Left ventricle myocardium inferior (tissue), 1 donor: Measurements from ENCODE around the gene NOX4. TPM values are rescaled to one million over a fixed set of nuclear protein-coding genes. Genes with fewer than 3 reads are reported as not detected.

Experiments
- DNase-seq: peaks from one replicate; pipeline ENCODE4 v3.0.0-alpha.2; 2020
- H3K27ac ChIP-seq: fragments of 200-600 bp; replicated peaks from 2 replicates; pipeline ENCODE4 v1.8.0; 2021
- H3K27me3 ChIP-seq: fragments of 200-600 bp; 2 replicates; pipeline ENCODE4 v1.8.0; 2021; ENCODE audit warnings: low read depth
- H3K36me3 ChIP-seq: fragments of 200-600 bp; 2 replicates; pipeline ENCODE4 v1.8.0; 2021
- H3K4me1 ChIP-seq: fragments of 200-600 bp; 2 replicates; pipeline ENCODE4 v1.8.0; 2021
- H3K4me3 ChIP-seq: fragments of 200-600 bp; 2 replicates; pipeline ENCODE4 v1.8.0; 2021; ENCODE audit warnings: mild to moderate bottlenecking, moderate library complexity
- H3K9me3 ChIP-seq: fragments of 200-600 bp; replicated peaks from 2 replicates; pipeline ENCODE4 v1.8.0; 2021
- intact Hi-C: fragments of 100-400 bp; cut with micrococcal nuclease; formaldehyde crosslinking; loops from one replicate; pipeline ENCODE4 v1.11.0; 2022
- total RNA-seq: library from RNA; stranded (reverse); fragmentation: NEBNext Ultra II Directional; extraction: Animal tissue kit (Norgen Biotek cat#: 25700); gene quantifications from one replicate; pipeline ENCODE4 v1.2.1, GENCODE V29; 2021
- TF ChIP-seq, protein P1 (sequence below): fragments of 200-600 bp; IDR thresholded peaks from 2 replicates; pipeline ENCODE4 v1.8.0; 2021; ENCODE audit warnings: antibody characterized with exemption, mild to moderate bottlenecking, borderline replicate concordance
- donor health status: DM: no; HTN: yes; CAD: no; lungs with severe emphysema.

Gene NOX4
- total RNA-seq, 1 donor from 2014 or later: 3.5 TPM

DNA sequence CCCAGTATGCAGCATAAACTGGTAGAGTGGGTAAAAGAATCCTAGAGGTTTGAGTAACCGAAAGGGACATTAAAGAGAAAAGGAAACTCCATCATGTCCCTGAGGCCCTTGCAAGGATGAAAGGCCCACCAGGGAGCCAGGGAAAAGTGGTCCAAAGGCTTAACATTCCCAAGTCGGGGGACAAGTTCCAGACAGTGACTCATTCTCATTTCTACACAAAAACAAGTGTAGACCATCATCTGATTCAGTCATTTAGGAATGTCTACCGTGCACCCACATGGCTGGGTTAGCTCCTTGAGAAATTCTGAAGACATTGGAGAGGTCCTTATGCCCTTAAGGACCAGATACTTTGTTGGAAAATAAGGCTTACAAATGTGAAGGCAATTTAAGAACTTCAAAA lies 4.8 kb upstream of the NOX4 start:
- intact Hi-C loops: no loop called here
- Histone ChIP-seq H3K9me3 (no peaks in the 10 kb centered on the region), H3K4me1 (peaks cover 4% of the 10 kb centered on the region), H3K27ac (no peak overlapping the region), H3K27me3 (peaks cover 6% of the 10 kb centered on the region), H3K4me3 (no peak overlapping the region), H3K36me3 (no peaks in the 10 kb centered on the region)
- peak; percentile 13 for DNase-seq
- TF ChIP-seq, protein P1, sequence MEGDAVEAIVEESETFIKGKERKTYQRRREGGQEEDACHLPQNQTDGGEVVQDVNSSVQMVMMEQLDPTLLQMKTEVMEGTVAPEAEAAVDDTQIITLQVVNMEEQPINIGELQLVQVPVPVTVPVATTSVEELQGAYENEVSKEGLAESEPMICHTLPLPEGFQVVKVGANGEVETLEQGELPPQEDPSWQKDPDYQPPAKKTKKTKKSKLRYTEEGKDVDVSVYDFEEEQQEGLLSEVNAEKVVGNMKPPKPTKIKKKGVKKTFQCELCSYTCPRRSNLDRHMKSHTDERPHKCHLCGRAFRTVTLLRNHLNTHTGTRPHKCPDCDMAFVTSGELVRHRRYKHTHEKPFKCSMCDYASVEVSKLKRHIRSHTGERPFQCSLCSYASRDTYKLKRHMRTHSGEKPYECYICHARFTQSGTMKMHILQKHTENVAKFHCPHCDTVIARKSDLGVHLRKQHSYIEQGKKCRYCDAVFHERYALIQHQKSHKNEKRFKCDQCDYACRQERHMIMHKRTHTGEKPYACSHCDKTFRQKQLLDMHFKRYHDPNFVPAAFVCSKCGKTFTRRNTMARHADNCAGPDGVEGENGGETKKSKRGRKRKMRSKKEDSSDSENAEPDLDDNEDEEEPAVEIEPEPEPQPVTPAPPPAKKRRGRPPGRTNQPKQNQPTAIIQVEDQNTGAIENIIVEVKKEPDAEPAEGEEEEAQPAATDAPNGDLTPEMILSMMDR: no peak

DNA sequence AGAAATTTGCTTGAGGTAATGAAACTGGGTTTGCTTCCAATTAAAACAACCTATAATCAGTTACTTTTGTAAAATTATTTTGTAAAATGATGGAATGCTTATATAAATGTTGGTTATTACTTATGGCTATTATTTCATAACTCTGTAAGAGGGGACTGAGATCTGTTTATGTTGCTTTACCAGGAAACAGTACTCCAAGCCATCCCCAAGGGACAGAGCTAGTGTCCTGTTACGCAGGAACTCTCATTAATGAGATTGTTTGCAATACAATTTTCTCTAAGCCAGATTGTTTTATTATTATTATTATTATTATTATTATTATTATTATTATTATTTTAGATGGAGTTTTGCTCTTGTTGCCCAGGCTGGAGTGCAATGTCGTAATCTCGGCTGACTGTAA lies 2.3 kb upstream of the NOX4 start:
- intact Hi-C loops: no loop called here
- no peaks in the 10 kb centered on the region for H3K9me3 ChIP-seq

DNA sequence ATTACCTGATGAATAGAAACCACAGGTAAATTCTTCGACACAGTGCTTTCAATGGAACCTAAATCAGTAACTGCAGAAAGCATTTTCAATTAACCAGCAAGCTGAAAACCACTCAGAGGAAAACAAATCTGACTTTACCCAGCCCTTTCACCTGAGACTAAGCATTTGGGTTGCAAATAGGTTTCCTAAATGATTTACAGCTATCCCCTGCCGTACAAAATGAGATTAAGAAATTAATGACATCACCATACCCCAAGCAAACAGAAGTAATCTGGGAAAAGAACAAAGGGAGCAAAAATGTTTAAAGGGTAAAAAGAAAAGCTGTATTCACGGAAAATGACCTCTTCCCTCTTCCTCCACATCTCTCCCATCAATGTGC lies 584 bp downstream of the NOX4 start:
- no peaks in the 10 kb centered on the region for H3K36me3 ChIP-seq
- H3K27ac ChIP-seq: peak overlapping the region; percentile 76
- TF ChIP-seq, protein P1: no peak
- no peak for DNase-seq
- peaks cover 6% of the 10 kb centered on the region for H3K4me1 ChIP-seq
- H3K9me3 ChIP-seq: no peaks in the 10 kb centered on the region
- intact Hi-C loops: no loop called here
- peaks cover 35% of the 10 kb centered on the region for H3K27me3 ChIP-seq
- H3K4me3 ChIP-seq: peak overlapping the region; percentile 69

More for the DNA sequence above, 2.3 kb upstream of the NOX4 start:
- H3K27me3 ChIP-seq: peaks cover 29% of the 10 kb centered on the region
- no peak overlapping the region for H3K27ac ChIP-seq
- TF ChIP-seq, protein P1: no peak
- H3K4me1 ChIP-seq: peaks cover 6% of the 10 kb centered on the region
- H3K36me3 ChIP-seq: no peaks in the 10 kb centered on the region
- no peak for DNase-seq
- no peak overlapping the region for H3K4me3 ChIP-seq

DNA sequence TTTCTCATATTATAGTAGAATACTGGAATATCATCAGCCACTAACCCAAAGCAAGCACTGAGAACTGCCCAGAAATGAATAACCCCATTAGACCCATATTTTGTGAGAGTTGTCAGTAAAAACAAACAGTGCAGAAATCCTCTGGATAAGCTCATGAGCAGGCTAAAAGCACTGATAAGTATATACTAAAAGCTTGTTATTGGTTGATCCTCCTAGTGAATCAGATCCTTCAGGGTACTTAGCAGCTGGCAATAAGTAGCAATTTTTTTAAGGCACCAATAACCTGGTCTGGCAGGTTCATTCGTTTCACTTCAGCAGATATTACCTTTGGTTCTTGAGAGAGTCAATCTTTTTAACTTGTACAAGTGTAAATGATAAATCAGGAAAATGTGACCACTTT lies 1.2 kb downstream of the NOX4 start:
- intact Hi-C loops: no loop called here
- no peak for DNase-seq
- Histone ChIP-seq H3K27me3 (peaks cover 35% of the 10 kb centered on the region), H3K36me3 (no peaks in the 10 kb centered on the region), H3K27ac (no peak overlapping the region), H3K4me1 (peaks cover 6% of the 10 kb centered on the region), H3K9me3 (no peaks in the 10 kb centered on the region), H3K4me3 (peak overlapping the region; percentile 69)
- TF ChIP-seq, protein P1: no peak

DNA sequence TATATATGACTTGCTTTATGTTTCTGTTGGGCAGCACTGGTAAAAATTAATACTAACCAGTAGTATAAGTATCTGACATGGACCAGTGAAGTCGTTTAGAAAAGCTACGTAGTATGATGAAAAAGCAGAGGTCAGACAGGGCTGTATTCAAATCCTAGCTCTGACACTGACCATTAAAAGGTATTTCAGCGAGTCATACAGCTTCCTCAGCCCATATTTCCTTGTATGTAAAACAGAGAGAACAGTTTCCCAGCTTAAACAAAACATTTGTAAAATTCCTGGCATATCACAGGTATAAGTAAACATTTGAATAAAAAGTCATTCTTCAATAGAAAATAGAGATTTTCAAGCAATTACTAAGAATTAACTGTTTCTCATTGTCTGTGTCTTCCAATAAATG lies 4.2 kb downstream of the NOX4 start:
- H3K27ac ChIP-seq: no peak overlapping the region
- no peak overlapping the region for H3K4me3 ChIP-seq
- TF ChIP-seq, protein P1: no peak
- intact Hi-C loops: no loop called here
- H3K36me3 ChIP-seq: no peaks in the 10 kb centered on the region
- H3K4me1 ChIP-seq: peaks cover 6% of the 10 kb centered on the region
- H3K9me3 ChIP-seq: peaks cover 5% of the 10 kb centered on the region
- no peak for DNase-seq
- peaks cover 35% of the 10 kb centered on the region for H3K27me3 ChIP-seq

DNA sequence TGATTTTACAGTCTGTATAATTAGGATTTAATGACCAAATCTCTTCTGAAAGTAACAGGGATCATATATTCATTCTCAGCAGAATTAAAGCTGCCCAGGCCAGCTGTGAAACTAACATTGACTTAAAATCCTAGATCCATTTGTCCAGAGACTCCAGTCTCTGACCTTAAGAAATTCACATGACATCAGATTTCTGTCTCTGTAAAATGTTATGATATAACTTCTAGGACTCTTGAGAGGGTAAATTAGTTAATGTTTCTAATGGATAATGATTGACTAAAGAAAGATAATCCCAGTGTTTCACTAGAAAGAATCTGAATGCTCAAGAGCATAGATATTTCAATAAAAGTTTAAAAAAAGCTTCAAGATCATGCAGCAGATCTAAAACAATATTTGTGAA lies 6.3 kb downstream of the NOX4 start:
- intact Hi-C loops: no loop called here
- Histone ChIP-seq H3K4me3 (no peak overlapping the region), H3K27me3 (peaks cover 19% of the 10 kb centered on the region), H3K9me3 (peaks cover 5% of the 10 kb centered on the region), H3K4me1 (no peaks in the 10 kb centered on the region), H3K27ac (no peak overlapping the region), H3K36me3 (peaks cover 8% of the 10 kb centered on the region)
- TF ChIP-seq, protein P1: no peak
- no peak for DNase-seq
